Activated CD8-positive, alpha-beta memory T cell treated with anti-CD3 and anti-CD28 coated beads for 24 hours (primary cell): ENCODE data around the gene ANGPT4.
"Not testable (repeated sequence)": the region's sequence is repeated elsewhere in the genome, so short reads cannot be mapped to it uniquely, and the experiment has no call there.

Experiments used
- DNase-seq: peaks from one replicate; pipeline ENCODE4 v3.0.0-alpha.2; 2020

ANGPT4 gene

DNA sequence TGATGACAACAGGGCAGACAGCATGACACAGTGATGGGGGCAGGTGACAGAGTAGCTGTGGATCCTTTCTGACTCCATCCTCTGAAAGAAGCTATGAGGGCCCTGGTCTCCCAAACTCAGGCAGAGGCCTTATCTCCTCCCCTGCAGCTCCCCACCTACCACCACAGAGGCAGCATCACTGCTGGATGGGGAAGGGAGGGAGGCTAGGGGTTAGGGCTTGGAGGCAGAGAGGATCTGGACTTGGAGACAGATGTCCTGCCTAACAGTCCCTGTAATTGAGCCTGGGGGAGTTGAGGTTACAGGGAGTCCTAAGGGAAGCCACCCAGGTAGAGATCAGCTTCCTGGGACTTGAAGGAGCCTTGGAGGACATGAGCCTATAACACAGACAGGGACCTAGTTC lies 44.7 kb downstream of the ANGPT4 start:
- no peak for DNase-seq

DNA sequence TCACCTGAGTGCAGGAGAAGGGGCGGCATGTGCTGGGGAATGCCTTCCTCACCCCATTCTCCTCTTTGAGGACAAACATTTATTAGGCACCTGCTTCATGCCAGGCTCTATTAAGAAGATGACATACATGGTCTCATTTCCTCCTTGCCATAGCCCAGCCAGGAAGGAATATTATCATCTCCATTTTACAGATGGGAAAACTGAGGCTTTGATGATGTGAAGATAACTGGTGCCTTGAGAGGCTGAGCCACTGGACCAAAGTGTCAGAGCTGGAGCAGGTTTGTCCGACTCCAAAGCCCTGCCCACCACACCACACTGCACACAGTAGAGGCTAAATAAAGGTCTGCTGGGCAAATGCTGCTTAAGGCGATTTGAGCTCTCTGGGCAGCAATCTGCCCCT lies 45.4 kb downstream of the ANGPT4 start:
- no peak for DNase-seq

DNA sequence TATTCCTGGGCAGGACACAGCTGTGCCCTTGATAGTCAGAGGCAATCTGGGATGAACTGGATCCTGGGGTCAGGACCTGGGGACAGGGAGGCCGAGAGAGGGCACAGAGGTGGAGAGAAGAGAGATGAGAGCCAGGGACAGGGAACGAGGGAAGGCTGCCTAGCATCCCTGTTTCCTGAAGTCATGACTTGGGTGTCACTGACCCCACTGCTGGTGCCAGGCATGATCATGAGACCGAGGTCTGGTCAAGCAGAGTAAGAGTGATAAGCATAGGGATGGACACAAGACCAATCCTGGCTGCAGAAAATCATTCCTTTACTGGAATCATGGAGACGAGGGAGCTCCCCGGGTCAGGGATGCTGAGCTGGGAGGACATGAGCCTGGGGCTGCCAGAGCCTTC lies 46.5 kb downstream of the ANGPT4 start:
- DNase-seq: no peak

DNA sequence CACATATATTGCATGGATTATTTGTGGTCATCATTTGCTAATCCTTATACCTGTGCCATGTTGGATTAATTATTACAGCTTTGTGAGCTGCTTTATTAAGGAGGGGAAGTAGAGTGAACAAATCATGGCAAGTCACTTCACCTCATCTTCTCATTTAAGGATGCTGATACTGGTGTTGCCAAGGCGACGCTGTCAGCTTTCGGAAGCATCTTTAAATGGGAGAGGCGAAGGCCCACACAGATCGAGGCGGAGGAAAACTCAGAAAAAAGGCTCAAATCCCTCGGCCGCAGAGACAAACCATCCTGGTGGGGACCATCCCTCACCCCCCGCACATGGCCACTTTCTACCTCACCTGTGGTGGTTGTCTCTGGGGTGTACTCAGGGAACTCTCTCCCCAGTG lies 47.9 kb downstream of the ANGPT4 start:
- no peak for DNase-seq

DNA sequence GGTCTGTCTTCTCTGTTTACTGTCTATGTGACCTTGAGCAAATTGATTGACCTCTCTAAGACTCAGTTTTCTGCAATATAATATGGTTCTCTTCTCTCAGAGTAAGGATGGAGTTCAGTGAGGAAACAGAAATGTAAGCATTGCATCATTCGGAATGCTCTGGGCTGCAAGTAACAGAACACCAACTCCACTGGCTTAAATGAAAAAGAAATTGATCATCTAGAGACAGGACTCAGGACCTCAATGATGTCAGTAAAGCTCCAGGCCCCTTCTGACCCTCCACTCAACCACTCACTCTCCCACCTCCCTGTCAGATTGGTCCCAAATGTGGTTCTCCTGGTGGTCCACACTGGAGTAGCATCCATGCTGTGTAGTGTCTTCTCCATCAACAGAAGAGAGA lies 50.7 kb downstream of the ANGPT4 start:
- no peak for DNase-seq

DNA sequence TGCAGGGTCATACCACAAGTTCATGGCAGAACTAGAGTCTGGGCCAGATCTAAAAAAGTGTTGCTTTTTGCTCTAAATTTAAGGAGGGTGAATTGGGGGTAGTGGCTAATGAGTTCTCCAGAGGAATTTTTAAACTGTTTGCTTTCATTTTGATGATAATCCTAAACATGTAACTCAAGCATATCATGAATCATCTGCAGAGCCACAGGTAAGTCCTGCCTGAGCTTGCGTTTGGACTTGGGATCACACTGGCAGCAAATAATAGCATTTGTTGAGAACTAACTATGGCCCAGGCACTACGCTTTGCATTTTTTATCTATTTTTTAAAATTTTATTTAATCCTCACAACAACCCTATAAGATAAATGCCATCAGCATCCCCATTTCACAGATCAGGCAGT lies 55.2 kb downstream of the ANGPT4 start:
- DNase-seq: no peak

DNA sequence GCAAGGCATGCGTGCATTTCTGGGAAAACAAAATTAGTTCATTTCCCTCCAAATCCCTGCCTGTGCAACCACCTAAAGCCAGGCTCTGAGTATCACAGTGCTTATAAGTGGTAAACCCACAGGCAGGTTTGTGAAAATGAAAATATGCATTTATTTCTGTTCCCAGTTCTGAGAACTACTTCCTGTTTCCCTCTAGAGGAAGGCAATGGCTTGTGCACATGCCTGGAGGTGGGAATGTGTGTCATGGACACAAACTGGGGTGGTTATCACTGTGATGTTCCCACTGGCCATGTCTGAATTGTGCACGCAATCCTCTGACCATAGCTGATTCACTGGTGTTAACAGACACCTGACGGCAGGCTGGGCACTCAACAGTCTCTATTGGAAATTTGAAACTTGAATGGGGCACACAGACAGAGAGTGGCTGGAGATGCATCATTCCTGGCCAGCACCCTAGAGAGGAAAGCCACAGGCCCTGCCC lies 56.3 kb downstream of the ANGPT4 start:
- DNase-seq: no peak

DNA sequence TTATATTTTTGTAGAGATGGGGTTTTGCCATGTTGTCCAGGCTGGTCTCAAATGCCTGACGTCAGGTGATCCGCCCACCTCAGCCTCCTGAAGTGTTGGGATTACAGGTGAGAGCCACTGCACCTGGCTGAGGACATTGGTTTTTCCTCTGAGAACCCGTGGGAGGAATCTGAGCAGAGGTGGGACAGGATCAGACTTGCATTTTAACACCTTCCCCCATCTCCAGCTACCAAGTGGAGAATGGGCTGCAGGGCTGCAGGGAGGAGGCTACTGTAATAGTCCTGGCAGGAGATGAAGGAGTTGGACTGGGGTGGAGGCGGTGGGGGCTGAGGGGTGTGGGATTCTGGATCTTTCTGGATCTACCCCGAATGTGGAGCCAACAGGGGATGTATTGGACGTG lies 58.1 kb downstream of the ANGPT4 start:
- DNase-seq: no peak

DNA sequence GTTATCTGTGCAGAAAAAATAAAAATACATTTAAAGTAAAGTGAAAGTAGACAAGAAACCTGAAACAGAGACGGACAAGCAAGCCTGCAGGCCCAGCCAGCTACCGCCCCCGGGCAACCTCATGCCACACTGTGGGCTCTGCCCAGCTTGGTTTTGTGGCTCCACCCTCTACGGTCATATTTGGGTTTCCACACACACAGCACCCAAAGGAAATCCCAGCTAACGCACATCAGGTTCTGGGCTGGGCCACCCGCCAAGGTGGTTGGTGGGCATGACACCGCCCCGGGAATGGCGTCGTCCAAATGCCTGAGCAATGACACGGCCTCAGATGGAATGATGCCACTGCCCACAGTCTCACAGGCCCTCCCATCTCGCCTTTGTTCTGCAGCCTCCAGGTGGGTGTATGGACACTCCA lies 59.8 kb downstream of the ANGPT4 start:
- DNase-seq: peak; percentile 79

DNA sequence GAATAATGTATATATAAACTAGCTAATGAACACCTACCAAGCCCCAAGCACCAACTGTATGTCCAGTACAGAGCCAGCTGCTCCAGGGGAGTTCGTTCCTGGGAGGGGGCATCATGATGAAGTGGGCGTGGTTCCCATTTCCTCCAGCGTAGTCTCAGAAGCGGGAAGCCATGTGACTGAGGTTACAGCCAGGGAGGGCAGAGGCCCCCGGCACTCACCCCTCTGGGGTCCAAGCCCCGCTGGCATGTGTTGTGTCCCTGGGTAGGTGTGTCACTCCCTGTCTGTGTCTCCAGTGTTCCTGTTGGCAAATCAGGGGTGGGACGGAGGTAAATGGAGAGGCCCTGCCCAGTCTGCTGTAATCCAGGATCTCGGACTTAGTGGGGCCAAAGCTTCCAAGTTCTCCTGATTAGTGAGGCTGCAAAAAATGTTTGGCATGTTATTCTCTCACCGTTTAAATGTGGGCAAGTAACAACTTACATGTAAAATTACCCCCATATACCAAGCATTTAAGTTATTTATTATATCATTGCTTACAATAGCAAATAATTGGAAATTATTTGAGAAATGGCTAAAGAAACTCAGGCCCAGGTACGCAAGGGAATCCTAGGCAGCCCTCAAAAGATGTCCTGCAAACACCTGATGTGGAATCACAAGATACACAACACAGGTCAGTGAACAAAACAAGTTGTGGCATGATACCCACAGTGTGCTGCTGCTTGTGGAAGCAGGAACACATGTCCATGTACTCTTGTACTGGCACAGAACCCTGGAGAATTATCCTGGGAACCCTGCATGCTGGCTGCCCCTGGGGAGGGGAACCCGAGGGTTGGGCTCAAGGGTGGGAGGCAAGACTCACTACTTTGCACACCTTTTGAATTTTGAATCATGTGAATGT lies 60.4 kb downstream of the ANGPT4 start:
- no peak for DNase-seq

DNA sequence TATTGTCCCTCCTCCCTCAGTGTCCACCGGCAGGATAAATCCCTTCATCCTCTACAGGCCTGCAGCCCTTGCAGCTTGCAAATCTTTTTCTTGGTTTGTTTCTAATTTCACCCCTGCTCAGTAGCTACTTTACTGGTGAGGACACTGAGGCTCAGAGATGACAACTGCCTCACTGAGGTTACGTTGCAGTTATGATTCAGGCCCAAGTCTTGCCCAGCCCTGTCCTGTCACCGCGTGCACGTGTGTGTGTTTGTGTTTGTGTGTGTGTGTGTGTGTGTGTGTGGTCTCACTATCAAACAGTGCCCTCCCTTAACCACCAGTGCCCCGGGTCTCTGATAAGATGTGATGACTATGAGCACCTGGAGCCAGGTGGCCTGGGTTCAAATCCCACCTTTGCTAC lies 61.5 kb downstream of the ANGPT4 start:
- DNase-seq: no peak

DNA sequence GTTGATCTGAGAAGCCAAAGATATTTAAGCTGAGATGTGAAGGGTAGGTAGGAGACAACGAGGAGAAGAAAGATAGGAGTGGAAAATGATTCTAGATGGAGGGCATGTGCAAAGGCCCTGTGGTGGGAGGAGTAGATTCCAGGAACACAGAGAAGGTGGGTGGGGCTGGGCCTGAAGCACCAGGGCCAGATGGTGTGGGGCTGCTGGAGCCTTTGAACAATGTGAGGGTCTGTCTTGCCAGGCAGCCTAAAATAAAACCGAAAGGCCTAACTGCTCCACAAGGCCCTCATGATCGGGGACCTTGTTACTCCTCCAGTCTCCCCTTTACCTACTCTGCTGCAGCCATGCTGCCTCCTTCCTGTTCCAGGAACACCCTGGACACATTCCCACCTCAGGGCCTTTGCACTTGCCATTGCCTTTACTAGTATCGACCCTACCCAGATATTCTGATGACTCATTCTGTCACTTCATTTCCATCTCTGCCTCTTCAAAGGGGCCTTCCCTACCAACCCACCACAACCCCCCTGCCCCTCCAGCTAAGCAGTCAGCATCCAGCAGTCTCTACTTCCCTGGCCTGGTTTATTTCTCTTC lies 62.6 kb downstream of the ANGPT4 start:
- DNase-seq: no peak

DNA sequence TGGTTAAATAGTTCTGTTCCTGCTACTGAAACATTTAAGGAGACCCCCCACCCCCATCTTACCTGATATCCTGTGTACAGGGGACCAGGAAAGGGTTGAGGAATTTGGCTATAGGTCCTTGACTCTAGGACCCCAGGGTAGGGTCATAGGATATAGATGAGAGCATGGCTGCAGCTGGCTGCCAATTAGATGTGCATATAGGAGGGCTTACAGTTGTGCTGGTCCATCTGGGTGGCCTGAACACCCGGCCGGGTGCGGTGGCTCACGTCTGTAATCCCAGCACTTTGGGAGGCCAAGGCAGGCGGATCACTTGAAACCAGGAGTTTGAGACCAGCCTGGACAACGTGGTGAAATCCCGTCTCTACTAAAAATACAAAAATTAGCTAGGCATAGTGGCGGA lies 67.4 kb downstream of the ANGPT4 start:
- not testable (repeated sequence) for DNase-seq

DNA sequence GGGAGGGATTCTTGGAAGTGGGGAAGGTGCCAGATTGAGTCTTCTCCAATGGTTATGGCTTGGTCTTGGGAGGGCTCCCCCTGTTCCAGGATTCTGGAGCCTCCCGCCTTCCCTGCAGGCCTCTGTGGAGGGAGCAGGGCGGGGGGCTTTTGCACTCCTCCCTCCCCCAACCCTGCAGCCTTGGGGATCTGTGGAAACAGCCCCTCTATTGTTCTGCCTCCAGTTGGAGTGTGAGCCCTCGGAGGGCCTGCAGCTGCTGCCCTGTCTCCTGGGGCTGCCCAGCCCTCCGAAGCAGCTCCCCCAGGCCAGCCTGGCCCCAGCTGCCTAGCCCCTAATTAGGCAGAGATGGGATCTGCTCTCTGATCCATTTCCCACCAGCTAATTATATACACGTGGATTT lies 67.9 kb downstream of the ANGPT4 start:
- DNase-seq: no peak

DNA sequence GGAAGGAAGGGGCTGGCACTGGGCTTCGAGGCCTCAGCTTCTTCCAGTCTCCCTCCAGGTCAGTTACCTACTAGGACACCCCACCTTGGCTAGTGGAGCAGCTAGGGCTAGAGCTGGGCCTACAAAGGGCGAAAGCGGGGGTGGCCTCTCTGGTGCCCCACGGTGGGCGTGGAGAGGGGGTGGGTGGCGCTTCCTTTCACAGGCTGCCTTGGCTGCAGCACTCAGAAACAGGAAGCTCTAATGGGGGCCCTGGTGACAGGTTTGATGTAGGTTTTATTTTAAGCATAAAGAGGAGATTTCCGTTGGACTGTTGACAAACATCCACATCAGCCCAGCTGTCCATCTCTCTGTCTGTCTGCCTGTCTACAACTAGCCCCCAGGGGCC lies 69.2 kb downstream of the ANGPT4 start:
- DNase-seq: peak; percentile 80

DNA sequence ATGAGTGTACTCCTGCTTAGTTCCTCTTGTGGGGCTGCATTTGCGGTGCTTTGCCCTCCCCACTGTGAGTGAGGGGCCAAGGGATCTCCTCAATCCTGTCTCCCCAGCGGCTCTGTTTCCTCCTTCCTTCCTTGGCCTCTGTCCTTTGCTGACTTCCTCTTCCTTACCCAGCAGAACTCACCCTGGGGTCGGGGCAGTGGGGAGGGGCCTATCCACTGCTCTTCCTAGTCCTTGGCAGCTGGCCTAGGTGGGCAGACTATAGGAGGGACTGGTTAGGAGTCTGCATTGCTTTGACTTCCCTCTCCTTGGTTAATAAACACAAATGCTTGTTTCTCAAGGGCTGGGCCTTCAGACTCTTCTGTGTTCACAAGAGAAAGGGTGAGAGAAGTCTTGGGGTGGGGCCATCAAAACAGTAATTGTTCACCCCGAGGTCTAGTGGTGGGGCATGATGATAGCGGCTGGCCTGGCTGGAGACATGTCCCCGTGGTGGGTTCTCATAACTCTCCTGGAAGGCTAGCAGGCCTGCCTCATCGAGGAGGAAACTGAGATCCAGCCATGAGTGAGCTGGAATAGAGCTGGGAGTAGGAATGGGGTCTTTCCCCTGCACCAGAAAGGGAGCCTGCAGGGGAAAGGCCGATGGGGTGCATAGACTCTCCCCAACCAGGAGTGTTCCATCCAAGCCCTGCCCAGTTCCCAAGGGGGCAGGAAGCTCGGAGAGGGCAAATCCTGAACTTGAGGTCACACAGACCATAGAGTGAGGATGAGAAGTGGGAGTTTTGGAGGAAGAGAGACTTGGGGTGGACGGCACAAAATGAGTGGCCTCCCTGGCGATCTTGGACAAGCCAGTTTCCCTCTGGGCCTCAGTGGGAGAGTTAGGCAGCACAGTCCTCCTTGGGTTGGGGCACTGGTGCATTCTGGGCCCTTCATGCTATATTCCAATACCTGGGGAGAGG lies 69.9 kb downstream of the ANGPT4 start:
- no peak for DNase-seq

DNA sequence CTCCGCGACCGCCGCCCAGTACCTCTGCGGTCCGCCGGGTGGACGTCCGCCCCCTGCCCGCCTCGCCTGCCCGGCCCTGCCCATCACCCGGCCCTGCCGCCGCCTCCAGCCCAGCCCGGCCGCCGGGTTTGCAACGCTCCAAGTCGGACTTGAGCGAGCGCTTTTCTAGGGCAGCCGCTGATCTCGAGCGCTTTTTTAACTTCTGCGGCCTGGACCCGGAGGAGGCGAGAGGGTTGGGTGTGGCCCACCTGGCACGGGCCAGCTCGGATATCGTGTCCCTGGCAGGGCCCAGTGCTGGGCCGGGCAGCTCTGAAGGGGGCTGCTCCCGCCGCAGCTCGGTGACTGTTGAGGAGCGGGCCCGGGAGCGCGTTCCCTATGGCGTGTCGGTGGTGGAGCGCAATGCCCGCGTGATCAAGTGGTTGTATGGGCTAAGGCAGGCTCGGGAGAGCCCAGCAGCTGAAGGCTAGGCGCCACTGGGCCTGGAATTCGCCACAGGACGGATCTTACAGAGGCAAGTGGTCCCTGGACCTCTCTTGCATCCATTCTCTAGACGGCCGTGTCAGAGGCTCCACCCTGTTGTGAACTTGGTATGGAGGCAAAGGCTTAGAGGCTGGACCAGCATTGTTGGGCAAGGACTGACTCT lies 70.8 kb downstream of the ANGPT4 start:
- DNase-seq: peak; percentile 68

DNA sequence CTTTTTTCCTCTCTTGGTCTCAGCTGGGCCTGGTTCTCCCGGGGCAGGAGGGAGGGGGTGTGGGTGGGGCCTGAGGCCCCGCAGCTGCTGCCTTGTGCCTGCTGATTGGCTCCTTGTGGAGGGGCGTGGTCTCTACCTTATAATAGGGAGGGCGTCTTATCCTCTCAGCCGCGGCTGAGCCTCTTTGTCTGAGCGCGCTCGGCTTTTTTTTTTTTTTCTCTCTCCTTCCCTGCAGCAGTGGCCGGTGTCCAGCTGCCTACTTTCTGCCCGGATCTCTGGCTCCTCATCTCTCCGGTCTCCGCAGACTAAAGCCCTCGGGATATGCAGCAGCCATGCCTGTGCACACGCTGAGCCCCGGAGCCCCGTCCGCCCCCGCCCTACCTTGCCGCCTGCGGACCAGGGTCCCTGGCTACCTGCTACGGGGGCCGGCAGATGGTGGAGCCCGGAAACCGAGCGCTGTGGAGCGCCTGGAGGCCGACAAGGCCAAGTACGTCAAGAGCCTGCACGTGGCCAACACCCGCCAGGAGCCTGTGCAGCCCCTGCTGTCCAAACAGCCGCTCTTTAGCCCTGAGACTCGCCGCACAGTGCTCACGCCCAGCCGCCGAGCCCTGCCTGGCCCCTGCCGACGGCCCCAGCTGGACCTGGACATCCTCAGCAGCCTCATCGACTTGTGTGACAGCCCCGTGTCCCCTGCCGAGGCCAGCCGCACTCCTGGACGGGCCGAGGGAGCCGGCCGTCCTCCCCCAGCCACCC lies 71.5 kb downstream of the ANGPT4 start:
- DNase-seq: peak; percentile 89

DNA sequence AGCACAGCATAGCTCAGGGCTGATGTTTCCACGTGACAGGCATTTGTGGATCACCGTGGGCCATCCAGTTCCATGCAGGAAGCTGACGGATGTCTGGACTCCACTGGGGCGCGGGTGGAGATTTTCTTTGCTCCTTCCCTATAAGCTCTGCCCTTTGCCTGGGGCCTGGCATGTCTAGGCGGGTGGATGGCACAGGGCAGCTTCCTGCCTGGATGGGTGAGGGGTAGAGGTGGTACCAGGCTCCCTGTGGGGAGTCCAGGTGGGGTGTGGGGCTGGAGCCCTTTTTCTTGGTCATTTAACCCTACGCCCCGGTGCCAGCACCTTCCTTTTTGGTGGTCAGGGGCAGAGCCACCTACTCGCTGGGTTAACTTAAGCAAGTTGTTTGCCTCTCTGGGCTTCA lies 72.2 kb downstream of the ANGPT4 start:
- DNase-seq: no peak

DNA sequence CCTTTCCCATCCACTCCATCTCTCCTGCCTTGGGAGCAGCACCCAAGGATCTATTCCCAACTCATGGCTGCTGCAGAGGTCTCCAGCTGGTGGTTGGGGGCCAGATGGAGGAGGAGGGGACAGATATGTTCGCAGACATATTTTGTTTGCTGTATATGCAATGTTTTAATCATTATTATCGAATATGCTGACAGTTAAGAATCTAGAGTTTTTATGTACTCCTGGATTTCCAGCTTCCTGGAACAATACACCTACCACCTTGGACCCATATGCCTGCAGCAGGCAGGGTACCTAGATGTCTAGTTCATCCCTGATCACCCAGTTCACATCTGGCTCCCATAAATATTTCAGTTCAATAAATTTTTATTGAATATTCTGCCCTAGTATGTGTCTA lies 73.6 kb downstream of the ANGPT4 start:
- no peak for DNase-seq

DNA sequence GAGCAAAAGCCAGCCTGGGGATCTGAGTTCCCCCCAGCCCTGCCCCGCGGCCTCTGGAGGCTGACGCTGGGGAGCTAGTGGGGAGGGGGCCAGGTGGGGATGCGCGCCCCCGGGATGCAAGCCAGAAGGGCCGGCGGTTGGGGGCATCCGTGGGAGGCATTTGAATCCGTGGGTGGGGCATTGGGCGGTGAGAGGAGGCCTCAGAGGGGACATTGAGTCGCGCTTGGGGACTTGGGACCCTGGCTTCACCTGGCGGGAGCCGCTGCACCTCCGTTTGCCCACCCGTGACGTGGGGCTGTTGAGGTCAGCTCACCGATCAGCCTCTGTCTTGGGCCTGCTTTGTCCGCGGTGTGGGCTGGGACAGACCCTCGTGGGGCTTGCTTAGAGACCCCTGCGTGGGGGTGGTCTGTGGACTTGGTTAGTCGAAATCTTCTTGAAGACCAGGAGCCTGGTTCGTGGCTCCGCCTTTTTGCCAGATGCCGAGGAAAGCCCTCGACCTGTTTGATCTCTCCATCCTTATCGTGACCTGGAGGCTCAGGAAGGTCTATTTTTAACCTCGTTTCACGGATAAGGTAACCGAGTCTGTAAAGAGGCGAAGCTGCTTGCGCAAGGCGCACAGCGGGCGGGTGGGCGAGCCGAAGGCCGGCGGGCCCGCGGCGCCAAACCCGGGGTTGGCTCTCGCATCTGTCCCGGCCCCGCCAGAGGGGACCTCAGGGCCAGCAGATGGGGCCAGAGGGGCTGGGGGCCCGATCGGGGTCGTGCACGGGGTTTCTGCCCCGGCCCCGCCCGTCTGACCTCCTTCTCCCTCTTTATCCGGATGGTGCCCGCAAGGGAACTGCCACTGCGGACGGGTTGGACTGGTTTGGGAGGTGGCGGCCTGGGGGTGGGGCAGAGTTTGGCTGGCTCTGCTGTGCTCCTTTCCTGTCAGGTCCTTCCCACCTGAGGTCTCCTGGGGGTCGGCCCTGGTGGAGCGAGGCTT lies 74.3 kb downstream of the ANGPT4 start:
- DNase-seq: no peak
